ENCODE data around the gene CELSR1.

- TF ChIP-seq, protein P1, sequence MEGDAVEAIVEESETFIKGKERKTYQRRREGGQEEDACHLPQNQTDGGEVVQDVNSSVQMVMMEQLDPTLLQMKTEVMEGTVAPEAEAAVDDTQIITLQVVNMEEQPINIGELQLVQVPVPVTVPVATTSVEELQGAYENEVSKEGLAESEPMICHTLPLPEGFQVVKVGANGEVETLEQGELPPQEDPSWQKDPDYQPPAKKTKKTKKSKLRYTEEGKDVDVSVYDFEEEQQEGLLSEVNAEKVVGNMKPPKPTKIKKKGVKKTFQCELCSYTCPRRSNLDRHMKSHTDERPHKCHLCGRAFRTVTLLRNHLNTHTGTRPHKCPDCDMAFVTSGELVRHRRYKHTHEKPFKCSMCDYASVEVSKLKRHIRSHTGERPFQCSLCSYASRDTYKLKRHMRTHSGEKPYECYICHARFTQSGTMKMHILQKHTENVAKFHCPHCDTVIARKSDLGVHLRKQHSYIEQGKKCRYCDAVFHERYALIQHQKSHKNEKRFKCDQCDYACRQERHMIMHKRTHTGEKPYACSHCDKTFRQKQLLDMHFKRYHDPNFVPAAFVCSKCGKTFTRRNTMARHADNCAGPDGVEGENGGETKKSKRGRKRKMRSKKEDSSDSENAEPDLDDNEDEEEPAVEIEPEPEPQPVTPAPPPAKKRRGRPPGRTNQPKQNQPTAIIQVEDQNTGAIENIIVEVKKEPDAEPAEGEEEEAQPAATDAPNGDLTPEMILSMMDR (IDR thresholded peaks at IDR 0.05), result no peak
- TF ChIP-seq SIN3A (IDR thresholded peaks at IDR 0.05; ENCODE audit: borderline replicate concordance, insufficient read depth, low read depth, low read length), result no peak
- no peak for TF ChIP-seq POLR2AphosphoS5 (IDR thresholded peaks at IDR 0.05; ENCODE audit: low read depth, low read length)
- TF ChIP-seq TCF7L2 (IDR thresholded peaks at IDR 0.05; ENCODE audit: low read depth, low read length), result no peak
- TF ChIP-seq, protein P2, sequence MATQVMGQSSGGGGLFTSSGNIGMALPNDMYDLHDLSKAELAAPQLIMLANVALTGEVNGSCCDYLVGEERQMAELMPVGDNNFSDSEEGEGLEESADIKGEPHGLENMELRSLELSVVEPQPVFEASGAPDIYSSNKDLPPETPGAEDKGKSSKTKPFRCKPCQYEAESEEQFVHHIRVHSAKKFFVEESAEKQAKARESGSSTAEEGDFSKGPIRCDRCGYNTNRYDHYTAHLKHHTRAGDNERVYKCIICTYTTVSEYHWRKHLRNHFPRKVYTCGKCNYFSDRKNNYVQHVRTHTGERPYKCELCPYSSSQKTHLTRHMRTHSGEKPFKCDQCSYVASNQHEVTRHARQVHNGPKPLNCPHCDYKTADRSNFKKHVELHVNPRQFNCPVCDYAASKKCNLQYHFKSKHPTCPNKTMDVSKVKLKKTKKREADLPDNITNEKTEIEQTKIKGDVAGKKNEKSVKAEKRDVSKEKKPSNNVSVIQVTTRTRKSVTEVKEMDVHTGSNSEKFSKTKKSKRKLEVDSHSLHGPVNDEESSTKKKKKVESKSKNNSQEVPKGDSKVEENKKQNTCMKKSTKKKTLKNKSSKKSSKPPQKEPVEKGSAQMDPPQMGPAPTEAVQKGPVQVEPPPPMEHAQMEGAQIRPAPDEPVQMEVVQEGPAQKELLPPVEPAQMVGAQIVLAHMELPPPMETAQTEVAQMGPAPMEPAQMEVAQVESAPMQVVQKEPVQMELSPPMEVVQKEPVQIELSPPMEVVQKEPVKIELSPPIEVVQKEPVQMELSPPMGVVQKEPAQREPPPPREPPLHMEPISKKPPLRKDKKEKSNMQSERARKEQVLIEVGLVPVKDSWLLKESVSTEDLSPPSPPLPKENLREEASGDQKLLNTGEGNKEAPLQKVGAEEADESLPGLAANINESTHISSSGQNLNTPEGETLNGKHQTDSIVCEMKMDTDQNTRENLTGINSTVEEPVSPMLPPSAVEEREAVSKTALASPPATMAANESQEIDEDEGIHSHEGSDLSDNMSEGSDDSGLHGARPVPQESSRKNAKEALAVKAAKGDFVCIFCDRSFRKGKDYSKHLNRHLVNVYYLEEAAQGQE (IDR thresholded peaks at IDR 0.05; ENCODE audit: insufficient read depth in 1 of 2, low read depth in 2 of 2, low read length in 1 of 2), result no peak
Observed at GRCh38 chr22:46386312-46386711, 151.1 kb downstream of the CELSR1 start.
